NCI-H82 treated with DMSO at 0.1 percent for 48 hours (cell line): ENCODE measurements around the gene SLC29A4.

ENCODE experiments used
- DNase-seq: peaks from one replicate; lab custom pipeline; 2025; ENCODE audit not compliant: unreplicated experiment; lab: John Stamatoyannopoulos, UW

Gene SLC29A4

DNA sequence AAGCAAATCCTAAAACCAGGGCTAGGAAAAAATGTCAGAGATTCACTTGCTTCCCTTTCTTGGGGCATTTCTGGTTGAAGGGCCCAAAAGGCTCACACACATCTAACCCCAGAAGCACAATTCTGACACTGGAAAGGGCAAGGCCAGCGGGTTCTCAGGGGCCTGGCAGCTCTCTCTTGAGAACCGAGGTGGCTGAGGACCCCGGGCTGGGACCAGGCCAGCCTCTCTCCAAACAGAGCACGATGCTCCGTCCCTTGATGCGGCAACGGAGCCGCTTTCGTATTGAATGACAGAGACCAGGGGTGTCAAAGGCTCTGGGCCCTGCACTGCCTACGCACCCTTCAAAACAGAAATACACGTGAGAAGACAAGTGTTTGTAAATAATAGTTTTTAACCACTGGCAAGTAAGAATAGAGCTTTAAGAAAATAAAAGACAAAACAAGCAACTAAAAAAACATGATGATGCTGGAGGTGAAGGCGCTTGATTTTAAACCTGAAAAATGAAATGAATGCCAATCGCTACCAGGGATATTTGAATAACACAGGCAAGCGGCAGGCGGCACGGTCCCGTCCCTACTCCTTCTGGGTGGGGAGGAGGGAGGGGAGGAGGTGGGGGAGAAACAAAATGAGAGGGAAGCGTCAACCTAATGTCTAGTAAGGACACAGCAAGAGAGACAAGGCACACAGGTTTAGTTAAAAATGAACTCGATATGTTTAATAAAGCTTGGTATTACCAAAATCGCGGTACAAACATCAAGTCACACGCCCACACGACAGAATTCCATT, 68.0 kb downstream of the SLC29A4 start:
- no peak for DNase-seq

DNA sequence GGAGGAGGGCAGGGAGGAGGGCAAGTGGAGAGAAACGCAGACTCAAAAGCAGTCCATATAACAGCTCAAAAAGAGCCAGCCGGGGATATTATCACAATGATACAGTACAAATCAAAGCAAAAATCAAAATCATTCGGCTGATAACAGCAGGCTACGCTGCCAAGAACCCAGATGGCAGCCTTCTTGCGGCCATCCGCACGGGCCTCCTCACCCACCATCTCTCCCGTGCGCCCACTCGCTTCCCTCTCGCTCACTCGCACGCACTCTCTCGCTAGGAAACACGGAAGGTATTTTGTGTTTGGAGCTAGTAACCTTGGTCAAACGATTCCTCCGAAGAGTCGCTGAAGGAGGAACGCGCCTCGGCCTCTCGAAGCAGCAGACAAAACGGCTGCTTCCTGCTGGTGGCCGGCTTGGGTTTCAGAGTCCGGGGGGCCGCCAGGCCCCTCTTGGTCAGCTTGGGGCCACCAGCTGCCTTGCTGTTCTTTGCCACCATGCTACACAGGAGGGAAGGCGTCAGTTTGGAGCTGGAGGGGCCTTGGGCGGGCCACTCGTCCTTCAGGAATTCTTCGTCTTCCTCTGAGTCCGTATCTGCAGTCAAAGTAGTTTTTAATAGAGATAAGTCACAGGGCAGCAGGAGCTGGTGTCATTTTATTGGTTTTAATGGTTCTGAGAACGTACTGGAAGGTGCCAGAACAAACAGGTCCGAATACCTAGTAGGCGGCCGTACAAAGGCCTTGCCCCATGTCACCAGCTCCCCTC, 68.9 kb downstream of the SLC29A4 start:
- no peak for DNase-seq

DNA sequence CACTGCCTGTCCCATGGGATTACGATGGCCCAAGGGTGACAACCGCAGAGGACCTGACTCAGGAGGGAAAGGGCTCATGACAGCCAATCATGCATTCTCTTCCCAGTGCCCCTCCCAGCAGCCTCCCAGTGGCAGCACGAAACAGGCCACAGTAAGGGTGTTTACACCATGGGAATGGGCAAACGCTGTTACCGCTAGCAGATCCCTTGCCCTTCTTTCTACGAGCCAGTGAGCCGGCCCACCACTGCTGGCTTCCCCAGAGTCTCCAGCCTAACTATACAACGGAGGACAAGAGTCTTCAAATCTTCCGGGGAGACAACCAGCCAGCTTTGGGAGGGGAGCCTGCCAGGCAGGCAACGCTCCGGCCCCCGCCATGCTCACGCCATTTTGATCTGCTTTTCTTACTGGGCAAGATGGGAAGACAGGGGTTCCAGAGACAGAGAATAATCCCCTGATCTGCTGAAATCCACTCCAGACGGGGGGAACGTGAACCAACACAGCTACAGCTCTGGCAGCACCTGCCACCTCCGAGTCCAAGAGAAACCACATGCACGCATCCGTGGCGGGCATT, 69.8 kb downstream of the SLC29A4 start:
- no peak for DNase-seq

DNA sequence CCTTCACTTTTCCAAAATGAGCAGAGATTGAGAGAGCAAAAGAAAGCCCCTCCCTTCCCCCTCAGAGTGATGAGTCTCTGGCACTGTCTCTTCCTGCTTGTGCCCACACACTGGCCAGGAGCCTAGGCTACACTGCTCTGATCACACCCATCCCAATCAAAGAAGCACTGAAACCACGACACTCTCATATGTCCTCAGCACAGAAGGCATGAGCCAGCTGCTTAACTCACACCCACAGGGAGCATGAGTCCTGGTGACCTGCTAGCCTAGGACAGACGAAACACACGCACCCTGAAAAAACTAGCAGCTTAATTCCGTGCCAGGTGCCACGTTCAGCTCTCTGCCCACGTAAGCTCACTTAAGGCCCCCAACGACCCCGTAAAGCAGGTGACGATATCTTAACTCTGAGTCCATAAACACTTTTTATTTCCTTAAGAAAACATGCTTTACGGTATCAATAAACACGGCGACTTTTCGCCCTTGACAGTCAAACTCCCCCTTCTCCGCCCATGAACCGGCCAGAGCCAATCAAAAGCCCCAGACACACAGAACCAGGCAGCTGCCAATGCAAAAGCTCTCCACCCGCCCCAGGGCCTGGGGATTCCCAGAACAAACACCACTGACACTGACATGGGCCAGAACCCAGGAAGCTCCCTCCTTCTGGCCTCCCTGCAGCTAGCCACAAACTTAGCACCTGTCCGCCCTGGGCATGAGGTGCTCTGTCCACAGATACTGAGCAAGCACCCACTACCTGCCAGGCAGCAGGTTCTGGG, 71.9 kb downstream of the SLC29A4 start:
- DNase-seq = no peak
